Panc1 (cell line): ENCODE measurements around the gene PGAM2. TPM values are rescaled to one million over a fixed set of nuclear protein-coding genes. Genes with fewer than 3 reads are reported as not detected.

Source experiments
- ATAC-seq: fragments of 200-7000 bp; cut with Tn5 transposase; 2 replicates; pipeline ENCODE4 v1.9.1; 2020; ENCODE audit warnings: mild to moderate bottlenecking, moderate library complexity
- BruUV-seq: library from RNA; stranded (reverse); fragments of 400-500 nt; replicated peaks from 2 replicates; lab custom pipeline; 2021; lab: Mats Ljungman, UMichigan
- CTCF ChIA-PET: fragments of 300-600 bp; sonication (Branson Sonifier 250); formaldehyde crosslinking; loops from one replicate; lab custom pipeline; 2022; ENCODE audit warnings: antibody characterized with exemption; lab: Charles Lee
- POLR2A ChIA-PET: fragments of 300-600 bp; sonication (Branson Sonifier 250); formaldehyde crosslinking; loops from one replicate; lab custom pipeline; 2022; ENCODE audit warnings: antibody characterized with exemption; lab: Charles Lee
- DNase-seq: peaks from one replicate; pipeline ENCODE4 v3.0.0-alpha.2; 2010; ENCODE audit warnings: low read depth, low spot score
- H3K27ac ChIP-seq: 2 replicates; pipeline ENCODE4 v1.5.1; 2011; ENCODE audit warnings: mild to moderate bottlenecking, low read length, inconsistent platforms
- H3K27me3 ChIP-seq: fragments of 200-500 bp; sonication (Bioruptor generic); 2 replicates; pipeline ENCODE4 v1.6.0; 2014; ENCODE audit warnings: low read length, inconsistent platforms; ENCODE audit not compliant: control insufficient read depth, insufficient read depth
- H3K36me3 ChIP-seq: fragments of 200-500 bp; sonication (Bioruptor generic); 2 replicates; pipeline ENCODE4 v1.5.1; 2014; ENCODE audit warnings: inconsistent platforms, mild to moderate bottlenecking, low read length, moderate library complexity; ENCODE audit not compliant: control insufficient read depth, insufficient read depth
- H3K4me1 ChIP-seq: 2 replicates; pipeline ENCODE4 v1.5.1; 2011; ENCODE audit warnings: inconsistent platforms, mild to moderate bottlenecking, low read length, moderate library complexity; ENCODE audit not compliant: control insufficient read depth, insufficient read depth
- H3K4me3 ChIP-seq, 2 experiments: 2 replicates each; pipeline ENCODE4 v1.5.1; 2011 to 2012; ENCODE audit warnings: low read depth in 2 of 2, low read length in 2 of 2, mild to moderate bottlenecking in 2 of 2, inconsistent platforms in 1 of 2, moderate library complexity in 1 of 2
- H3K9me3 ChIP-seq: fragments of 200-500 bp; sonication (Bioruptor generic); 2 replicates; pipeline ENCODE4 v1.5.1; 2014; ENCODE audit warnings: low read depth, mild to moderate bottlenecking, inconsistent platforms, low read length, moderate library complexity; ENCODE audit not compliant: control insufficient read depth, insufficient read depth
- CTCF ChIP-seq: fragments of 450-650 bp; IDR thresholded peaks from 2 replicates; pipeline ENCODE4 v1.5.1; 2017; ENCODE audit warnings: mild to moderate bottlenecking
- POLR2AphosphoS5 ChIP-seq: IDR thresholded peaks from 2 replicates; pipeline ENCODE4 v1.6.1; 2012; ENCODE audit warnings: mild to moderate bottlenecking, low read depth, low read length, moderate library complexity
- REST ChIP-seq, 2 experiments: IDR thresholded peaks; 2 replicates each; pipeline ENCODE4 v1.6.1; 2011 to 2012; ENCODE audit warnings: low read depth in 2 of 2, control low read depth in 1 of 2, low read length in 1 of 2, mild to moderate bottlenecking in 1 of 2, moderate library complexity in 1 of 2; ENCODE audit not compliant: insufficient read depth in 1 of 2
- SIN3A ChIP-seq: IDR thresholded peaks from 2 replicates; pipeline ENCODE4 v1.6.1; 2012; ENCODE audit warnings: low read depth, mild to moderate bottlenecking, low read length, moderate library complexity, borderline replicate concordance; ENCODE audit not compliant: insufficient read depth
- TCF7L2 ChIP-seq: IDR thresholded peaks from 2 replicates; pipeline ENCODE4 v1.6.1; 2011; ENCODE audit warnings: mild to moderate bottlenecking, low read depth, low read length, inconsistent platforms
- in situ Hi-C: cut with HindIII; loops from 2 replicates; pipeline ENCODE4 v1.10.0; 2016; ENCODE audit warnings: low sequenced_read_pairs, low pct_unique_long_range_greater_than_20kb
- intact Hi-C: fragments of 100-400 bp; cut with micrococcal nuclease; formaldehyde crosslinking; loops from one replicate; pipeline ENCODE4 v1.10.0; 2022; ENCODE audit not compliant: unreplicated experiment
- total RNA-seq: library from RNA; stranded (reverse); gene quantifications from one replicate; pipeline ENCODE4 v1.2.1, GENCODE V29; 2021; ENCODE audit not compliant: unreplicated experiment

Gene PGAM2
- total RNA-seq, 1 experiment from 2014 or later, result 1.3 TPM

- CTCF ChIA-PET, result interaction anchor here (0.6 kb wide), 1 partner anchor 29 kb away, joined by 6 read pairs; no protein-coding TSS in a partner anchor
These were observed 45.6 kb upstream of the PGAM2 start for GRCh38 chr7:44110719-44111635.

More at GRCh38 chr7:44110719-44111635, 45.6 kb upstream of the PGAM2 start:
- ATAC-seq (no peak), DNase-seq (no peak)
- intact Hi-C loops (no loop called here), in situ Hi-C loops (no loop called here)
- Histone ChIP-seq H3K27ac (no peak overlapping the region), H3K9me3 (no peaks in the 10 kb centered on the region), H3K36me3 (no peaks in the 10 kb centered on the region), H3K4me3 (no peak overlapping the region), H3K27me3 (no peaks in the 10 kb centered on the region), H3K4me1 (no peaks in the 10 kb centered on the region; the same call in 1 of the 2 replicates)
- POLR2A ChIA-PET, result interaction anchor here (1.0 kb wide), 1 partner anchor 59 kb away, joined by 3 read pairs; no protein-coding TSS in a partner anchor
- BruUV-seq, result no TSS peak
- no peak for TF ChIP-seq CTCF
- TF ChIP-seq SIN3A, result no peak
- TF ChIP-seq REST (IDR thresholded peaks at IDR 0.05; ENCODE audit: insufficient read depth in 1 of 2, low read depth in 2 of 2, low read length in 1 of 2), result no peak
- TF ChIP-seq TCF7L2, result no peak
- TF ChIP-seq POLR2AphosphoS5, result no peak
